Ectodermal cell (in vitro differentiated cells): Measurements from ENCODE around the gene TSPAN3.

Source experiments
- H3K27ac ChIP-seq: 2 replicates; pipeline ENCODE4 v1.7.0; 2013; ENCODE audit warnings: mild to moderate bottlenecking, low read depth, low read length; ENCODE audit not compliant: insufficient read depth, poor library complexity, severe bottlenecking
- H3K27me3 ChIP-seq: 2 replicates; pipeline ENCODE4 v1.7.0; 2013; ENCODE audit warnings: mild to moderate bottlenecking, low read length; ENCODE audit not compliant: insufficient read depth, control insufficient read depth, poor library complexity, severe bottlenecking
- H3K36me3 ChIP-seq: one replicate; pipeline ENCODE4 v1.7.0; 2013; ENCODE audit warnings: low read length; ENCODE audit not compliant: control insufficient read depth, insufficient read depth
- H3K4me1 ChIP-seq: one replicate; pipeline ENCODE4 v1.7.0; 2013; ENCODE audit warnings: low read length; ENCODE audit not compliant: control insufficient read depth, insufficient read depth
- H3K4me3 ChIP-seq: 2 replicates; pipeline ENCODE4 v1.7.0; 2013; ENCODE audit warnings: low read depth, low read length, control low read depth; ENCODE audit not compliant: insufficient read depth
- H3K9me3 ChIP-seq: 2 replicates; pipeline ENCODE4 v1.7.0; 2013; ENCODE audit warnings: mild to moderate bottlenecking, low read length, moderate library complexity; ENCODE audit not compliant: control insufficient read depth
- WGBS, 2 experiments: methylation state at CpG; one replicate each; pipeline ENCODE4 v1.1.7; 2013; ENCODE audit warnings: missing lambda C conversion rate in 2 of 2; 5-methylcytosine and 5-hydroxymethylcytosine counted together

The TSPAN3 gene

DNA sequence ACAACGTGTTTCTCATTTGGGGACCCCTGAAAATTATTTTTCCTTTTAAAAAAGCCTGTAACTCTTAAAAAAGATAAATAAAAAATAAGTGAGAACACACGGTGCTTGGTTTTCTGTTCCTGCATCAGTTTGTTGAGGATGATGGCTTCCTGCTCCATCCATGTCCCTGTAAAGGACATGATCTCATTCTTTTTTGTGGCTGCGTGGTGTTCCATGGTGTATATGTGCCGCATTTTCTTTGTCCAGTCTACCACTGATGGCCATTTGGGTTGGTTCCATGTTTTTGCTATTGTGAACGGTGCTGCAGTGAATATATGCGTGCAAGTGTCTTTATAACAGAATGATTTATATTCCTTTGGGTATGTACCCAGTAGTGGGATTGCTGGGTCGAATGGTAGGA, 2.3 kb downstream of the TSPAN3 start:
- H3K4me1 ChIP-seq = peaks cover 11% of the 10 kb centered on the region
- H3K27ac ChIP-seq = no peak overlapping the region
- no peaks in the 10 kb centered on the region for H3K27me3 ChIP-seq
- WGBS, 2 experiments = 97 to 98% methylated on average over 7 of the region's 7 CpGs
- H3K36me3 ChIP-seq = no peaks in the 10 kb centered on the region
- no peaks in the 10 kb centered on the region for H3K9me3 ChIP-seq
- H3K4me3 ChIP-seq = no peak overlapping the region

DNA sequence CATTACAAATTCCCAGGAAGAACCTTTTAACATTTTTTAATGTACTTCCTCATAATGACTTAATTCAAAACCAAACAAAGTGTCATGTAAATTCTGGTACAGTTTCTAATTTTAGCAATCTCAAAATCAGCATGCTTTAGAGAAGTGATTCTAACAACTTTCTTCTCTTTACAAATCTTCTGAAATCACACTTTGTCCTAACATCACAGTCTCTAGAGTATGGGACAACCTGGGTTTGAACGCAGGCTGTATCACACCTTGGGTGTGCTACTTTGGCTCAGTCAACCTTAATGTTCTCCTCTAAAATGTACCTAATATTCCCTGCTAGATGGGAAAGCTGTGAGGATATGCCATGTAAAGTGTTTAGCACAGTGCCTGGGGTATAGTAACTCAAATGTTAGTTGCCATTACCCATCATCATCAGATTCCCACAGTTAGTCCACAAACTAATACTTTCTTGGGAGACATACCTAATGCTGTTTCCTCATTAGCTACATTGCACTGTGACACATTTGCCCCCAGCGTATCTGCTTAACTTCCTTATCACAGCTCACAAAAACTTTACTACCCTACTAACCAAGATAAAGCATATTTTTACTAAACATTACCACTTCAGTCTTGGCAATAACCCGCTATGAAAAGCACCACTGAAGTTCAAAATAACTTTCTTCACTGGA, 3.1 kb downstream of the TSPAN3 start:
- Histone ChIP-seq H3K9me3 (no peaks in the 10 kb centered on the region), H3K36me3 (no peaks in the 10 kb centered on the region), H3K27me3 (no peaks in the 10 kb centered on the region), H3K4me3 (no peak overlapping the region), H3K27ac (no peak overlapping the region), H3K4me1 (peaks cover 11% of the 10 kb centered on the region)
- 93% methylated on average over 3 of the region's 3 CpGs for WGBS, 2 experiments

DNA sequence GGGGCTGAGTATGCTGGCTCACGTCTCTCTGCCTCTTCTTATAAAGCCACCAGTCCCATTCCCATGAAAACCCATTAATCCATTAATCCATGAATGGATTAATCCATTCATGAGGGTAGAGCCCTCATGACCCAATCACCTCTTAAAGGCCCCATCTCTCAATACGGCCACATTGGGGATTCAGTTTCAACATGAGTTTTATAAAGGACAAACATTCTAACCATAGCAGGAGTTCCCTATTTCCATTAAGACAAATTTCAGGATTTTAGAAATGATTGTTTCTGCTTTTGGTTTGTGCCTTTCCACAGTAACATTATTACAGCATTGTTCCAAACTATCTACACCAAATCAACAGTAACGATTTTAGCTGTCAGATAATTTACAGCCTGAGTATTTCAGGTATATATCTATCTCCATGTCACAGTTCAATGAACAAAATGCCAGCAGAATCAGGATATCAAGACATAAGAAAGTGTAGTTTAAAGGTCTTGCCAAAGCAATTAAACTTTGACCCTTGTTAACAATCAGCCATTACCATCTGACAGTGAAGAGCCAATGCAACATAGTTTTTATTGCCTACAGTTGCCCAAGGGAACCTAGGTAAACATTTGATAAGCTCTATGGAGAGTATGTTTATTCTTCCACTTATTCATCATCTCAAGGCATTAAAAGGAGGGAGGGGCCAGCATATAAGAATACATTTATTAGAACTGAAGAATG, 3.8 kb downstream of the TSPAN3 start:
- Histone ChIP-seq H3K27me3 (no peaks in the 10 kb centered on the region), H3K9me3 (no peaks in the 10 kb centered on the region), H3K27ac (no peak overlapping the region), H3K4me1 (peaks cover 11% of the 10 kb centered on the region), H3K36me3 (no peaks in the 10 kb centered on the region), H3K4me3 (no peak overlapping the region)
- WGBS, 2 experiments = 73 to 79% methylated on average over 3 of the region's 3 CpGs

DNA sequence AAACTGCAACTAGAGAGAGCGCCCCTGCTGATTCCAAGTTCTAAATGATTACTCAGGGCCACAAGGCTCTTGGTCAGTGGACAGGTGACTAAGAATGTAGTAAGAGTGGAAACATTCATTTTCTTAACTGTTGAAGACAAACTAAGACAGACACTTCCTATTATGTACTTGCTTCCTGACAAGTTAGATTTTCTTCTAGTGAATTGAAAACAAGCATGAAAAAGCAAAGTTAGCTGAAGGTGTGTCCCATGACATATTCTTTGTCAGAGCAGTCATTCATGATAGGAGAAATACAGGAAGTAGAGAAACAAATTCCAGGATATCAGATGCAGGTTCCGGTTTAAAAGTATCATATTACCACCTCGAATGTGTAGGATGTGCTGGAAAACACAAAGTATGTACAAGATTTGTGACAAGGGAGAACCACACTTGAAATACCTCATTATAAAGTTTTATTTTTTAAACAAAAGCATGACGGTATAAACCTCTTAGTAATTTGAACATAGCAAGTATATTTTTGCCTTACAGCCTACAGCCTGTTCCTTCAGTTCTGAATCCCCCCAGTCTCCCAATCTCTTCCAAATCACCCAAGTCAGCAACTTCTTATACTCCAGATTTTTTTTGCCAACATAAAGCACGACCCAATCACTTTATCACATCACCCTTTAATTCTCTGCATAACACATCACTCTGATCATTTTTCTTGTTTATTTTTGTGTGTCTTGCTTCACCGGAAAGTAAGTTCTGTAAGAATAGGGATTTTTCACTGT, 6.2 kb downstream of the TSPAN3 start:
- Histone ChIP-seq H3K27ac (no peak overlapping the region), H3K36me3 (no peaks in the 10 kb centered on the region), H3K4me1 (peaks cover 9% of the 10 kb centered on the region), H3K27me3 (no peaks in the 10 kb centered on the region), H3K4me3 (no peak overlapping the region), H3K9me3 (no peaks in the 10 kb centered on the region)
- WGBS, 2 experiments = 93 to 96% methylated on average over 4 to 6 of the region's 6 CpGs

DNA sequence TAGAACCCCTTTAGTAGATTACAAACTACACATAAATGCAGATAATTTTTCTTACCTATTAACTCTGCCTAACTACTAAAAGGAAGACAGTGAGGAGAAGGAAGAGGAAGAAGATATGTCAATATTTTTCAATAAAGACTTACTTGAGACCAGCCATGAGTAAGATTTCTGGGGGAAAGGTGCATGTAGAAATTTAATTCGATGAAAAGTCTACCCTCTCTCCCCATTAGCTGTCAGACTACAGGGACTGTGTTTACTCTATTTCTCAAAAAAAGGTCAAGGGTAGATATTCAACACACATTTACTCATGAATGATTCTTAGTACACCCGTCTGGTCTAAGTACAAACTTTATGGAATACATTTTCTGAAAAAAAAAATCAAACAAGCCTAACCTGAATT, 6.8 kb downstream of the TSPAN3 start:
- no peak overlapping the region for H3K27ac ChIP-seq
- peaks cover 3% of the 10 kb centered on the region for H3K4me1 ChIP-seq
- WGBS, 2 experiments = 92 to 100% methylated on average over 2 of the region's 2 CpGs
- H3K36me3 ChIP-seq = no peaks in the 10 kb centered on the region
- H3K9me3 ChIP-seq = no peaks in the 10 kb centered on the region
- H3K4me3 ChIP-seq = no peak overlapping the region
- no peaks in the 10 kb centered on the region for H3K27me3 ChIP-seq

DNA sequence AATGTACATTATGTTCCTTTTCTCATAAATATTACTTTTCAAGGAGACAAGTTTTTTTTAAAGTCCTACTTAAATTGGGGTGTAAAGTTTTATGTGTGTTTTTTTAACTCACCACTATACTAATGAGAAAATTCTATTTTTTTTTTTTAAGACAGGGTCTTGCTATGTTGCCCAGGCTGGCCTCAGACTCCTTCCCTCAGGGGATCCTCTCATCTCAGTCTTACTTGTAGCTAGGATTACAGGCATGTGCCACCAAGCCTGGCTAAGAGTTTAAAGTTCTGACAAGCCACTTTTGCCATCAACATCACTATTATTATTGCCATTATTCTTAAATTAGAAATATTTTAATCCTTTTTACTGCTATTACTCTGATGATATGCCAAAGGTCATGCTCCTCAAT, 7.7 kb downstream of the TSPAN3 start:
- Histone ChIP-seq H3K9me3 (no peaks in the 10 kb centered on the region), H3K27ac (no peak overlapping the region), H3K27me3 (no peaks in the 10 kb centered on the region), H3K36me3 (no peaks in the 10 kb centered on the region), H3K4me3 (no peak overlapping the region), H3K4me1 (peaks cover 3% of the 10 kb centered on the region)

DNA sequence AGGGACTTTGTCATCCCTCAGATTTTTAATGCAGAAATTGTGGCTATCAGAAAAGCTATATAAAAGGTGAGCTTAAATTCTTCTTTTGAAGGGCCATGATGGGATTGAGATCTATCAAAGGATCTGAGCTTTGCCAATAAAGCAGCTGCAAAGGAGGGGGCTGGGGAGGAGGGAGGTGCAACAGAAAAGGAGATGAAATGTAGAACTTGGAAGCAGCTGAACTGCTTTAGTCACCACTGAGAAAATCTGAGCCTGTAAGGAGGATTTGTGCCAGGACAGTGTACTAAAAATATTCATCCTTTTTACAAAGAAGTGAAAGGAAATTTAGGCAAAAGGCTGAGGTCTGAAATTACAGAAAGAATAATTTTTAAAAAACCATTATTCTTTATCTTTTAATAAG, 10.4 kb downstream of the TSPAN3 start:
- H3K27ac ChIP-seq = no peak overlapping the region

DNA sequence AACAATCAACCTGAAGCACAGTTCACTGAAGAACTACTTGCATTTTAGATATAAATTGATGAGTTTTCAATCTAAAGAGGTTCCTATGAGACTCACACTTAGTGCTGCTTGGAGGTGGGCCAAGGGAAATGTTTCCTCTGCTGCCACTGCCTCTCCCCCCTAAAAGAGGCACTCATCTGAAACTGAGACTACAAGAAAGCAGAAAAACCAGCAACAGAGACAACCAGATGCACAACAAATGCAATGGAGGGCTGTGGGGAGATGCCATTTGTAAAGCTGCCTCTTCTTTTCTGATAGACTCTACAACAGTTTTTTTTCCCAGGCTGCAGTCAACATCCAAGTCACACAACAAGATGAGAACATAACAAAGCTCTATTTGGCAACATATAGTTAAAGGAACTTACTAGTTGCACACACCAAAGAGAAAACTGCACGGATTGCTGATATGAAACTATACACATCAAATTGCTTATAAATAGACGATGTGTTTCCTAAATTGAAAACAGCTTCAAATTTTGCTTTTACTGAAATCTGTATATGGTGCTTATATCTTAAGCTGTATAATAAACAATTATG, 11.0 kb downstream of the TSPAN3 start:
- Histone ChIP-seq H3K27me3 (no peaks in the 10 kb centered on the region), H3K36me3 (no peaks in the 10 kb centered on the region), H3K9me3 (no peaks in the 10 kb centered on the region), H3K4me1 (no peaks in the 10 kb centered on the region), H3K27ac (no peak overlapping the region), H3K4me3 (no peak overlapping the region)
- WGBS, 2 experiments = 95 to 100% methylated on average over 2 of the region's 2 CpGs

More for the DNA sequence above, 10.4 kb downstream of the TSPAN3 start:
- Histone ChIP-seq H3K27me3 (no peaks in the 10 kb centered on the region), H3K4me3 (no peak overlapping the region), H3K4me1 (no peaks in the 10 kb centered on the region), H3K9me3 (no peaks in the 10 kb centered on the region), H3K36me3 (no peaks in the 10 kb centered on the region)

DNA sequence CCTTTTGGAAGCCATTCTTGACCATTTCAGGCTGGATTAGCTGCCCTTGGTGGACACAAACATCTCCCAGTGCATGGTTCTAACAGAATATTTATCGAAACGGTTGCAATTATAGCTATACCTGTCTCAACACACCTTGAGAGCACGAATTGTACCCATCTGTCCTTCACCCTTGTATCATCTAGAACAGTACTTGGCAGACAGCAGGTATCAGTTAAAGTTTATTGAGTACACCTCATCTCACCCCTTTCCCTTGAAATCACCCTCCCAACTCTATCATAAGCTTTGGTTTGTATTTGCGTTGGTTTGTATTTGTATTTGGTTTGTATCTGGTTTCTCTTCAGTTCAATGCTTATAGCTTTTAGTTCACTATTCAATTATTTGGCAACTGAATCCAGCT, 12.4 kb downstream of the TSPAN3 start:
- Histone ChIP-seq H3K9me3 (no peaks in the 10 kb centered on the region), H3K4me3 (no peak overlapping the region), H3K27me3 (no peaks in the 10 kb centered on the region), H3K36me3 (no peaks in the 10 kb centered on the region), H3K4me1 (no peaks in the 10 kb centered on the region), H3K27ac (no peak overlapping the region)
- WGBS, 2 experiments = 94% methylated on average over 3 of the region's 4 CpGs

DNA sequence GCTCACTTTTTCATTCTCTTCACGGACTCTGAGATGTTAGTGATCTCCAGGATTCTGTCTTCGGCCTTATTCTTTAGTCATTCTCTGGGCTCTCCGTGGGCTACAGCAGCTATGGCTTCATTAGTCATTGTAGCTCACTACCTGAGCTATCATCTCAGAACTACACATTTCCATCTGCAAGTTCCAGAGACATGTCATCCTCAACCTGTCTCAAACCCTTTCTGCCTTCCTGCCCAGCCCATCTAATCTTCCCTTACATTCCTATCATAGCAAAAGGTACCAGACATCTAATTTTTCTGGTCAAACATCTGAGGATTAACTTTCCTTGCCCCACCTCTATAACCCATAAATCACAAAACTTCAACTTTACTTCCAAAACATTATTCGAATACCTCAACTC, 13.2 kb downstream of the TSPAN3 start:
- no peaks in the 10 kb centered on the region for H3K36me3 ChIP-seq
- no peaks in the 10 kb centered on the region for H3K27me3 ChIP-seq
- no peaks in the 10 kb centered on the region for H3K9me3 ChIP-seq
- H3K4me3 ChIP-seq = no peak overlapping the region
- no peak overlapping the region for H3K27ac ChIP-seq
- no peaks in the 10 kb centered on the region for H3K4me1 ChIP-seq
- WGBS, 2 experiments = 90 to 94% methylated on average over 4 of the region's 4 CpGs
